HCT116 (cell line): Measurements from ENCODE around the gene DGKB. TPM values are rescaled to one million over a fixed set of nuclear protein-coding genes. Genes with fewer than 3 reads are reported as not detected.

Experiments
- ATAC-seq: fragments of 200-7000 bp; cut with Tn5 transposase; 2 replicates; pipeline ENCODE4 v1.9.1; 2020; ENCODE audit warnings: mild to moderate bottlenecking, moderate library complexity
- BruUV-seq: library from RNA; stranded (reverse); fragments of 400-500 nt; replicated peaks from 2 replicates; lab custom pipeline; 2021; lab: Mats Ljungman, UMichigan
- CTCF ChIA-PET: fragments of 300-600 bp; sonication (Branson Sonifier 250); formaldehyde crosslinking; loops from one replicate; lab custom pipeline; 2021; ENCODE audit warnings: antibody characterized with exemption; lab: Charles Lee
- POLR2A ChIA-PET: fragments of 300-600, 350-600 bp; sonication (Branson Sonifier 250); formaldehyde crosslinking; loops from one replicate; lab custom pipeline; 2021; ENCODE audit warnings: antibody characterized with exemption; lab: Charles Lee
- RAD21 ChIA-PET, 2 experiments: fragments of 300-600 bp; sonication (Branson Sonifier 250); formaldehyde crosslinking; loops; one replicate each; lab custom pipeline; 2023; ENCODE audit warnings: low total read pairs in 2 of 2; ENCODE audit not compliant: uncharacterized antibody in 2 of 2, unreplicated experiment in 2 of 2, low non-redundant PET in 1 of 2; lab: Charles Lee
- DNase-seq: peaks from one replicate; pipeline ENCODE4 v3.0.0-alpha.2; 2010; ENCODE audit warnings: low read depth, low spot score
- H2AFZ ChIP-seq: fragments of 200-600 bp; shearing (Covaris generic), sonication (generic); 2 replicates; pipeline ENCODE4 v1.6.1; 2017; ENCODE audit warnings: low read depth, mixed run types, mixed read lengths, antibody characterized with exemption, low read length; ENCODE audit not compliant: poor library complexity, severe bottlenecking
- H3K27ac ChIP-seq: 2 replicates; pipeline ENCODE4 v1.5.1; 2012; ENCODE audit warnings: low read depth, low read length
- H3K27me3 ChIP-seq: fragments of 200-600 bp; sonication (generic); 2 replicates; pipeline ENCODE4 v1.6.1; 2016; ENCODE audit warnings: mixed run types, low read length, mixed read lengths; ENCODE audit not compliant: insufficient read depth
- H3K36me3 ChIP-seq, 2 experiments: fragments of 200-500 bp in 1 of 2; fragments of 200-600 bp in 1 of 2; sonication (Bioruptor generic) in 1 of 2; sonication (generic) in 1 of 2; 2 replicates each; pipeline versions ENCODE4 v1.5.1 to v1.6.1; 2014 to 2016; ENCODE audit warnings: low read length in 2 of 2, inconsistent platforms in 1 of 2, mixed read lengths in 1 of 2, mixed run types in 1 of 2; ENCODE audit not compliant: insufficient read depth in 2 of 2, control insufficient read depth in 1 of 2
- H3K4me1 ChIP-seq, 2 experiments: fragments of 200-600 bp in 1 of 2; sonication (generic) in 1 of 2; 2 replicates each; pipeline versions ENCODE4 v1.5.1 to v1.6.1; 2012 to 2017; ENCODE audit warnings: low read length in 2 of 2, inconsistent platforms in 1 of 2, mild to moderate bottlenecking in 1 of 2, mixed read lengths in 1 of 2, mixed run types in 1 of 2, moderate library complexity in 1 of 2; ENCODE audit not compliant: insufficient read depth in 2 of 2, control insufficient read depth in 1 of 2
- H3K4me2 ChIP-seq: fragments of 200-600 bp; sonication (generic); 2 replicates; pipeline ENCODE4 v1.6.1; 2017; ENCODE audit warnings: mixed run types, low read length, mixed read lengths
- H3K4me3 ChIP-seq, 2 experiments: fragments of 200-600 bp in 1 of 2; sonication (generic) in 1 of 2; replicated peaks in 1 of 2; 2 replicates each; pipeline ENCODE4 v1.5.1; 2011 to 2016; ENCODE audit warnings: low read length in 2 of 2, control low read depth in 1 of 2, low read depth in 1 of 2, mild to moderate bottlenecking in 1 of 2, mixed read lengths in 1 of 2, mixed run types in 1 of 2
- H3K79me2 ChIP-seq: fragments of 200-600 bp; sonication (generic); 2 replicates; pipeline ENCODE4 v1.6.1; 2017; ENCODE audit warnings: mild to moderate bottlenecking, mixed run types, low read length, moderate library complexity, mixed read lengths; ENCODE audit not compliant: insufficient read depth
- H3K9ac ChIP-seq: fragments of 200-600 bp; sonication (generic); 2 replicates; pipeline ENCODE4 v1.6.1; 2016; ENCODE audit warnings: low read length, mixed read lengths
- H3K9me2 ChIP-seq: fragments of 200-600 bp; sonication (generic), shearing (Covaris generic); 2 replicates; pipeline ENCODE4 v1.6.1; 2017; ENCODE audit warnings: mixed run types, mild to moderate bottlenecking, moderate library complexity; ENCODE audit not compliant: insufficient read depth
- H3K9me3 ChIP-seq, 2 experiments: fragments of 200-500 bp in 1 of 2; fragments of 200-600 bp in 1 of 2; sonication (Bioruptor generic) in 1 of 2; sonication (generic) in 1 of 2; 2 replicates each; pipeline ENCODE4 v1.6.1; 2014 to 2017; ENCODE audit warnings: low read length in 2 of 2, mixed read lengths in 2 of 2, inconsistent platforms in 1 of 2, low read depth in 1 of 2, mild to moderate bottlenecking in 1 of 2, mixed run types in 1 of 2, moderate library complexity in 1 of 2; ENCODE audit not compliant: control insufficient read depth in 1 of 2, insufficient read depth in 1 of 2
- H4K20me1 ChIP-seq: fragments of 200-600 bp; sonication (generic), shearing (Covaris generic); 2 replicates; pipeline ENCODE4 v1.6.1; 2017; ENCODE audit warnings: mixed run types, mild to moderate bottlenecking, moderate library complexity; ENCODE audit not compliant: insufficient read depth
- EZH2 ChIP-seq: fragments of 200-600 bp; sonication (generic); IDR thresholded peaks from 2 replicates; pipeline ENCODE4 v1.6.1; 2017; ENCODE audit warnings: antibody characterized with exemption, mixed run types
- FOSL1 ChIP-seq: IDR thresholded peaks from 2 replicates; pipeline ENCODE4 v1.6.1; 2012; ENCODE audit warnings: low read depth
- RAD21 ChIP-seq: IDR thresholded peaks from 2 replicates; pipeline ENCODE4 v1.6.1; 2012; ENCODE audit warnings: low read depth, mild to moderate bottlenecking
- REST ChIP-seq: IDR thresholded peaks from 2 replicates; pipeline ENCODE4 v1.6.1; 2012; ENCODE audit warnings: low read depth
- SRF ChIP-seq: IDR thresholded peaks from 2 replicates; pipeline ENCODE4 v1.6.1; 2012; ENCODE audit warnings: low read depth
- ZFX ChIP-seq: fragments of 450-650 bp; IDR thresholded peaks from 2 replicates; pipeline ENCODE4 v1.6.1; 2017
- ZNF274 ChIP-seq: fragments of 200-500 bp; sonication (Bioruptor generic); IDR thresholded peaks from 2 replicates; pipeline ENCODE4 v1.6.1; 2014; ENCODE audit warnings: mild to moderate bottlenecking, low read depth, low read length, inconsistent platforms
- intact Hi-C: fragments of 100-400 bp; cut with micrococcal nuclease; formaldehyde crosslinking; loops from 2 replicates; pipeline ENCODE4 v1.10.0; 2022
- total RNA-seq: library from RNA; stranded (reverse); gene quantifications from one replicate; pipeline ENCODE4 v1.2.1, GENCODE V29; 2021; ENCODE audit not compliant: unreplicated experiment

Gene DGKB
- total RNA-seq, 1 experiment from 2014 or later: 0.05 TPM

- CTCF ChIA-PET: no interaction called here
These were observed 392.3 kb downstream of the DGKB start for GRCh38 chr7:14510268-14510667.

More at GRCh38 chr7:14510268-14510667, 392.3 kb downstream of the DGKB start:
- H3K79me2 ChIP-seq: no peaks in the 10 kb centered on the region
- no peak overlapping the region for H3K4me2 ChIP-seq
- no peaks in the 10 kb centered on the region for H4K20me1 ChIP-seq
- no peaks in the 10 kb centered on the region for H3K27me3 ChIP-seq
- DNase-seq (no peak), ATAC-seq (no peak)
- no peaks in the 10 kb centered on the region for H3K9me3 ChIP-seq
- no peak overlapping the region for H3K27ac ChIP-seq
- ChIA-PET POLR2A (no interaction called here), RAD21 (no interaction called here)
- no peaks in the 10 kb centered on the region for H3K36me3 ChIP-seq
- H3K4me3 ChIP-seq: no peak overlapping the region
- TF ChIP-seq RAD21: no peak
- TF ChIP-seq ZFX: no peak
- no peak for TF ChIP-seq FOSL1
- TF ChIP-seq SRF: no peak
- no peak for TF ChIP-seq EZH2
- no peak for TF ChIP-seq REST
- no peak for TF ChIP-seq ZNF274
- H2AFZ ChIP-seq: no peak overlapping the region
- BruUV-seq: no TSS peak
- H3K9me2 ChIP-seq: no peaks in the 10 kb centered on the region; the same call in 1 of the 2 replicates
- H3K9ac ChIP-seq: no peak overlapping the region
- intact Hi-C loops: no loop called here
- H3K4me1 ChIP-seq: no peaks in the 10 kb centered on the region
